Hepatic stellate cell (primary cell): ENCODE measurements around the gene KCTD20.
A peak's percentile ranks its signal among the peaks of the same experiment; 100 is the strongest.

Experiments
- DNase-seq: peaks from one replicate; pipeline ENCODE4 v3.0.0; 2011; ENCODE audit warnings: low spot score

Gene KCTD20

DNA sequence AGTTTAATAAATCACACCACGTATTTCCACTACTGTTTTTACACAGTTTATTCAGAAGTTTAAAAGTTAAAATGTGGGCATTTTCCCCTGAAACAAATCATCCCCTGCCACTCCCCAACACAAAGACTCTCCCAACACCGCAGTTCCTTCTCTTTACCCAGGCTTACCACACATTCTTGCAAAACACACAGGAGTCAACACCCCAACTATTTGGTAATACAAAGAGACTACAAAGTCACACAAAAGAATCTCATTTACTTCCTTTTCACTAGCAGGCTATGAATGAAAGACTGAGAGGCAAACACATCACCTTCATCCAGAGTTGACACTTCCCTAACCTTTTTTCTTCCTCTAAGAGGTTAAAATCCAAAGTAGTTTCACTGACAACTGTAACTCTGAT, 51.1 kb downstream of the KCTD20 start:
- no peak for DNase-seq

GRCh38 chr6:36495086-36495485, 52.3 kb downstream of the KCTD20 start:
- DNase-seq = no peak

GRCh38 chr6:36499918-36500317, 57.1 kb downstream of the KCTD20 start:
- DNase-seq = no peak

DNA sequence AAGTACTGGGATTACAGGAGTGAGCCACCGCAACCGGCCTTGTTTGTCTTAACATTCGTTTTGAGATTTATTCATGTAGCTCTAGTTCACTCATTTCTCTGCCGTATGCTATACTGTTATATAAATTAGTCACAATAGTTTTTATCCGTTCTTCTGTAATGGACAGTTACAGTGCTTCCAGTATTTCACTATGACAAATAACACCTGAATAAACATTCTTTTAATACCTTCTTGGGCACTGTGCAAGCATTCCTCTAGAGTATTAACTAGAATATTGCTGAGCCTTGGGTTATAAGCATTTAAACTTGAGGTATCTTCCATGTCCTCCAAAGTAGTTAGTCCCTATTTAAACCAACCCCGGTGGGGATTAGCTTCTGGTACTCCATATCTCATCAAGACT, 58.9 kb downstream of the KCTD20 start:
- no peak for DNase-seq

DNA sequence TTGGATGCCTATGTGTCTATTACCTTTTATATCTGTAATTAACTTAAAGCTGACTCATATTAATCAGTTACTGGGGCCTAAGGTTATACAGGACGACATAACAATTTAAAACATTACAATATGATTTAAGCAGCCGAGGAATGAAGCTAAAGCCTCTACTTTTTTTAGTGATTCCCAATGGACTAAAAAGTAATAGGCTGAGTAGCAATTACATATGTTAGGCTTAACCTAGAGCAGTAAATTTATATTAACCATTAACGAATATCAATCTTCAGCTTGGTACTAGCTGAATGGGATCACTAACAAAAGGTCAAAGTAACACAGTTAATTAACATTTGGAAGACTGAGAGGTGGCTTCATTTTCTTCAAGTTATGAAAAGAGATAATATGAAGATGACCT, 61.4 kb downstream of the KCTD20 start:
- no peak for DNase-seq

DNA sequence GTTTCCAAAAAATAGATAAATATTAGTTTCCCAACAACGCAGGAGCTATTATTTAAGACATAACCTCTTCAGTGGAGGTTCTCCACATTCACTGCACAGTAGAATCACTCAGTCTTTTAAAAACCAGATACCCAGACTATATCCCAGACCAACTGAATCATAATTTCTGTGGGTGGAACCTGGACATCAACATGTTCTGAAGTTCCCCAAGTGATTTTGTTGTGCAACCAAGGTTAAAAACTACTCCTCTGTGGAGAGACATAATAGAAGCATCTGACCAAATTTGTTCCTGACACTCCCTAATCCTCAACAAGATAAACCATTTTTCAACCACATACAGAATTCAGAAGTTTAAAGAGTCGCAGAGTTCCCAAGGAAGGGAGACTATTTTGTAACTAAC, 62.2 kb downstream of the KCTD20 start:
- DNase-seq = no peak

DNA sequence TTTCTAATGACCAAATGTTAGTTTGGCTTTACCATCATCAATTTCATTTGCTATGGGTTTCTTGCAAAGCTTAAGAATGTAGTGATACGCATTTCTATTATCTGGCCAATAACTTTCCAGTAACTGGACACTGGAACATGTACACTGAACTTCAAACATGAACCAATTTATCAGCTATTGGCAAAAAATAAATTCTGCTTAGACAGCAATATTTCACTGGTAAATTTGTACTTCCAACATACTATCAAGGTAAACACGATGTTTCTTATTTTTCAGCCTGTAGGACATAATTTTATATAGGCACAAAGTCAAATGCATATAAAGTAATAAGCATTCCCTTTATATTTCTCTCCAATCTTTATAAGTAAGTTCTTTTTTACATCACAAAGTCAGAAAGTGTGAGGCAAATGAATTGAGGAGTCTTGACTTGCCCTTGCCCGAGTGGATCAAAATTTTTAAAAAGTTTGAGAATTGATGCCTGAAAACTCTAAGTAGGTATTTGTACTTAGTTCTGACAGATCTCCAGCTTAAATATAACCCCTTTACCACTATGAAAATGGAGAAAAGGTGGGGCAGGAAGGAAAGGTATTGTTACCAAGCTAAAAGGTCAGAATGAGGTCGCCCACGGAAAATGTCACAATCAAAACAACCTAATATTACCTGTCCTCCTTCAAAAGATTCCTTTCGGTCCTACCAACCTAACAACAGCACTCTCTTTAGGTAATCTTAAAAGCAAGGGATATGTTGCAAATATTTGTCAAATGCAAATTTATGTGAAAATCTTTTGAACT, 63.1 kb downstream of the KCTD20 start:
- DNase-seq = no peak

- no peak for DNase-seq
Observed at GRCh38 chr6:36506611-36507010, 63.8 kb downstream of the KCTD20 start.

- DNase-seq = no peak
Observed at GRCh38 chr6:36508532-36508931, 65.7 kb downstream of the KCTD20 start.

- DNase-seq = no peak
Observed at GRCh38 chr6:36510365-36510764, 67.6 kb downstream of the KCTD20 start.

- no peak for DNase-seq
Observed at GRCh38 chr6:36514554-36515456, 72.0 kb downstream of the KCTD20 start.

DNA sequence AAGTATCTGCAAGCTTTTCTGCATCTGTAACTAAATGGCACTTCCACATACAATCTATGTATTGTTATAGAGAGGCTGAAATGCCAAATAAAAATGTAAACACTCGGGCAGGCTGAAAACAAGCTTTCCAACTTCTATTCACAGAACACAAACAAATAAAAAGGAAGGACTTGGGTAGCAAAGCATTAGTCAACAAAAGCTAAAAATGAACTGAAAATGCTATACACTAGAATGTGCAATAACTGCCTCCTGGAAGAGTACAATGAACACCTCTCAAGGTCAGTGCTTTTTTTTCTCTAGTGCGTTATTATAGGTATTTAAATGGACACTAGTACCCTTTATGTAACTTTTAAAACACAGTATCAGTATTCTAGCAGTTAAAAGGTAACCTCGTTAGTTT, 73.0 kb downstream of the KCTD20 start:
- no peak for DNase-seq

DNA sequence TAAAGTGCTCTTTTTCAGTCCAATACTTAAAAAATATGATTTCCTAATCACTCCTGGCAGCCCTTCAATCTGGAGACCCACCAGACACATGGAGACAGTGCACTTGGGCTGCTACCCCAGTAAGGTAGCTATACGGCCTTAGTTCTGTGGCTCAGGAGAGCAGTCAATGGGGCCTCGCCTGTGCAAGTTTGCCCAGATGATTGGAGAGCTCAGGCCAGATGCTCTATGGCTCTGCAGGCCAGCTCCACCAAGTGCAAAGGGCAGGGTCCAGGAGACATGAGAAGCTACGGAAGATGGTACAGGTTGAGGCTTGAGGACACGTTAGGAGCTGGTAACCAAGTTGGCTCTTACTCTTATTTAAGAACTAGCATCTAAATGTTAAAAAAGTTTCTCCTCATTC, 73.8 kb downstream of the KCTD20 start:
- no peak for DNase-seq

DNA sequence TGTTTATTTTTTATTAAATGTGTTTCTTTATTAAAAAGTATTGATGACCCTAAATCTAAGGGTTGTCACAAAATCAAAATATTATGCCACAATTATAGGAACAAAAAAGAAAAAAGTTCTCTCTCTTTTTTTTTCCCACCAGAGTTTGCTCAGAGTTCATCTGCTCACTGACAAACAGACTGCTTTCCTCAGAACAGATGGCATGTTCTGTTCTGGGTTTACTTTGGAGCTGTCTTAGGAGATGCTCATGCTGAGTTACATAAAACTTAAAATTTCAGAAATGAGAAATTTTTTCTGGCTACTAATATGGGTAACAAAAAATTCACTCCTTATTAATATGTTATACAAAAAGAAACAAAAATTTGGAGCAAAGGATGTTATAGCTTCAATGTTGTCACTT, 74.2 kb downstream of the KCTD20 start:
- no peak for DNase-seq

DNA sequence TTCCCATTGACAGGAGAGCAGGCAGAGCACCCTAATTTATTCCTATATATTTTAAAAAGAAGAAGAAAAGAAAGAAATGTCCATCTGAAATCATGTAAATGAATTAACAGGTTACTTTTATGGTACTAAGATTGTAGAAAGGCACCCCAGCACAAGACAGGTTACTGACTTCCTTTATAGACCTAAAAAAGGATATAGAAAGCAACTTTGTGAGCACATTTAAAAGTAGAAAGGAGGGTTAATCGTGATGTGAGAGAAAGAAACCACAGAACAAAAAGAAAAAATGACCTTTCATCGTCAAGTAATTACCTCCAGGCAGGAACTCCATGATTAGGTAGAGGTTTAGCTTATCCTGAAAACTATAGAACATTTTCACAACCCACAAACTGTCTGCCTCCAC, 74.6 kb downstream of the KCTD20 start:
- no peak for DNase-seq

DNA sequence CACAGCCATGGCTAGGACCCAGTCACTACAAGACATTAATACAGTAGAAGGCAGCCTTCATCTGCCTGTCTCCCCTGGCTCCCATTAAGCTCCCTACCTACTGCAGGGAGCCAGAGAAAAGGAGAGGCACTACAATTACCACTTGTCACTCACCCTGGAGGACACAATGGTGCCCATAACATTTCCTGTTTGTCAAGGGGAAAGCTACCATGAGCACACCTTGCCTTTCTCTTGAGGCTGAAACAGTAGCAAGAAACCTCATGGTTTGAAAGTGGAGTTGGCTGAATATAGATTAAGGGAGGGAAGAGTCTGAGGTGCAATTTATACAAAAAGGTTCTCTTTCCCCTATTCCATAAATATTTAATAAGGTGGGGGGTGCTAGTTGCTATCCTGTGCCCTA, 76.6 kb downstream of the KCTD20 start:
- no peak for DNase-seq

DNA sequence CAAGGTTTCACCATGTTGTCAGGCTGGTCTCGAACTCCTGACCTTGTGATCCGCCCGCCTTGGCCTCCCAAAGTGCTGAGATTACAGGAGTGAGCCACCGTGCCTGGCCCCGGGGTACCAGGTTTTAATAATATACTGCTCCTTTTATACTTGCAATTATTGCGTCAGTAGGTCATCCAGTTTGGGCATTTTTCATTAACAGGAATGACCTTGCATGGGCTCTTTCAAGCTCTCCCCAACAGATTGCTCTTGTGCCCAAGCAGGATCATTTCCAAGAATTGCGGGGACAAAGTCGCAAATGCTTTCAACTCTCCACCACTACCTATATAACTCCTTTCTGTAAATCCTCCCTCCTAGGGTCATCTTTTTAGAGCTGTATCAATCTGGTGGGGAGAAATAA, 80.7 kb downstream of the KCTD20 start:
- no peak for DNase-seq

- no peak for DNase-seq
Observed at GRCh38 chr6:36523936-36524499, 81.2 kb downstream of the KCTD20 start.

- no peak for DNase-seq
Observed at GRCh38 chr6:36524871-36525270, 82.1 kb downstream of the KCTD20 start.

- no peak for DNase-seq
Observed at GRCh38 chr6:36525346-36525745, 82.5 kb downstream of the KCTD20 start.

DNA sequence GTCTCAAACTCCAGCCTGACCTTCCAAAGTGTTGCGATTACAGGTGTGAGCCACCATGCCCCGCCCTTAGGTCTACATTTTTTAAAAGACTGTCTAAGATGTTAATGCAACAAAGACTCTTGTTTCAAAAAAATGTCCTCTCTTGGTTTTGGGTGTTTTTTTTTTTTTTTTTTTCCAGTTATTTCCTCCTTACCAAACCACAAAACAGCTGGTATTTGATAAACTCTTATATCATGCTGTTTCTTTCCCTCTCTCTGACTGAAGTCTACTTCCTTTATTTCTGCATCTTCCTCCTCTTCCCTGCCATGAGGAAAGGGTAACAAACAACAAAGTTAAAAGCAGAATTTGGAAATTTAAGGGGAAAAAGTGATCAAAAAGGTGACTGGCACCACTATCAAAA, 83.3 kb downstream of the KCTD20 start:
- DNase-seq = no peak

GRCh38 chr6:36533321-36533720, 90.5 kb downstream of the KCTD20 start:
- peak; percentile 37 for DNase-seq
